Left lung (tissue), 10 donors: Measurements from ENCODE around the gene HDAC4. TPM values are rescaled to one million over a fixed set of nuclear protein-coding genes. Genes with fewer than 3 reads are reported as not detected.

Experiments used
- ATAC-seq: fragments of 200-7000 bp; cut with Tn5 transposase; one replicate; pipeline ENCODE4 v1.9.1; 2020; ENCODE audit warnings: moderate library complexity
- DNase-seq, 4 donors: peaks; one replicate each; pipeline ENCODE4 v3.0.0-alpha.2; 2013 to 2020
- H3K27ac ChIP-seq, 2 donors: fragments of 200-600 bp; sonication (generic) in 1 of 2; one replicate each; pipeline versions ENCODE4 v1.5.0 to v1.8.0; 2020 to 2021
- H3K27me3 ChIP-seq, 2 donors: fragments of 200-600 bp; sonication (generic) in 1 of 2; one replicate each; pipeline versions ENCODE4 v1.5.0 to v1.8.0; 2020 to 2021
- H3K36me3 ChIP-seq, 2 donors: fragments of 200-600 bp; sonication (generic) in 1 of 2; one replicate each; pipeline versions ENCODE4 v1.5.0 to v1.8.0; 2020 to 2021
- H3K4me1 ChIP-seq, 2 donors: fragments of 200-600 bp; one replicate each; pipeline ENCODE4 v1.8.0; 2021
- H3K4me3 ChIP-seq, 2 donors: fragments of 200-600 bp; sonication (generic) in 1 of 2; one replicate each; pipeline versions ENCODE4 v1.5.0 to v1.8.0; 2020 to 2021; ENCODE audit warnings: mild to moderate bottlenecking in 1 of 2
- H3K9me3 ChIP-seq, 2 donors: fragments of 200-600 bp; sonication (generic) in 1 of 2; one replicate each; pipeline versions ENCODE4 v1.5.0 to v1.8.0; 2020 to 2021
- intact Hi-C, 2 donors: fragments of 100-400 bp; cut with DNase I; formaldehyde crosslinking; loops; one replicate each; pipeline versions ENCODE4 v1.11.2 to v1.14.2; 2022
- polyA plus RNA-seq, 6 donors: library from polyadenylated mRNA; unstranded; fragments of 120-200 nt; gene quantifications; one replicate each; pipeline ENCODE4 v1.2.1, GENCODE V29; 2013; ENCODE audit not compliant: insufficient read length in 6 of 6
- total RNA-seq, 2 donors: library from RNA; stranded (reverse); fragmentation: NEBNext Ultra II Directional; extraction: Animal tissue kit (Norgen Biotek cat#: 25700); gene quantifications; one replicate each; pipeline ENCODE4 v1.2.1, GENCODE V29; 2021
- TF ChIP-seq, protein P1 (sequence below), 2 donors: fragments of 200-600 bp; sonication (generic) in 1 of 2; IDR thresholded peaks; one replicate each; pipeline versions ENCODE4 v1.5.0 to v1.8.0; 2021; ENCODE audit warnings: antibody characterized with exemption in 2 of 2
- donor health status: DM: no; HTN: yes; CAD: no.
- donor health status: DM: no; HTN: no; CAD: no.

Gene HDAC4
- total and polyA plus RNA-seq, 8 donors, result 9.9 to 36.8 (median 12.8) TPM

GRCh38 chr2:239215136-239215925, 185.5 kb downstream of the HDAC4 start:
- no peak overlapping the region for H3K4me3 ChIP-seq
- H3K9me3 ChIP-seq, result no peaks in the 10 kb centered on the region
- no peak overlapping the region for H3K27ac ChIP-seq
- intact Hi-C loops, result no loop called here
- no peak for ATAC-seq
- TF ChIP-seq, protein P1, sequence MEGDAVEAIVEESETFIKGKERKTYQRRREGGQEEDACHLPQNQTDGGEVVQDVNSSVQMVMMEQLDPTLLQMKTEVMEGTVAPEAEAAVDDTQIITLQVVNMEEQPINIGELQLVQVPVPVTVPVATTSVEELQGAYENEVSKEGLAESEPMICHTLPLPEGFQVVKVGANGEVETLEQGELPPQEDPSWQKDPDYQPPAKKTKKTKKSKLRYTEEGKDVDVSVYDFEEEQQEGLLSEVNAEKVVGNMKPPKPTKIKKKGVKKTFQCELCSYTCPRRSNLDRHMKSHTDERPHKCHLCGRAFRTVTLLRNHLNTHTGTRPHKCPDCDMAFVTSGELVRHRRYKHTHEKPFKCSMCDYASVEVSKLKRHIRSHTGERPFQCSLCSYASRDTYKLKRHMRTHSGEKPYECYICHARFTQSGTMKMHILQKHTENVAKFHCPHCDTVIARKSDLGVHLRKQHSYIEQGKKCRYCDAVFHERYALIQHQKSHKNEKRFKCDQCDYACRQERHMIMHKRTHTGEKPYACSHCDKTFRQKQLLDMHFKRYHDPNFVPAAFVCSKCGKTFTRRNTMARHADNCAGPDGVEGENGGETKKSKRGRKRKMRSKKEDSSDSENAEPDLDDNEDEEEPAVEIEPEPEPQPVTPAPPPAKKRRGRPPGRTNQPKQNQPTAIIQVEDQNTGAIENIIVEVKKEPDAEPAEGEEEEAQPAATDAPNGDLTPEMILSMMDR (IDR thresholded peaks at IDR 0.05), result no peak
- no peak for DNase-seq
- H3K36me3 ChIP-seq, result no peaks in the 10 kb centered on the region
- peaks cover 2 to 58% of the 10 kb centered on the region in 2 donors for H3K4me1 ChIP-seq
- no peaks in the 10 kb centered on the region for H3K27me3 ChIP-seq

DNA sequence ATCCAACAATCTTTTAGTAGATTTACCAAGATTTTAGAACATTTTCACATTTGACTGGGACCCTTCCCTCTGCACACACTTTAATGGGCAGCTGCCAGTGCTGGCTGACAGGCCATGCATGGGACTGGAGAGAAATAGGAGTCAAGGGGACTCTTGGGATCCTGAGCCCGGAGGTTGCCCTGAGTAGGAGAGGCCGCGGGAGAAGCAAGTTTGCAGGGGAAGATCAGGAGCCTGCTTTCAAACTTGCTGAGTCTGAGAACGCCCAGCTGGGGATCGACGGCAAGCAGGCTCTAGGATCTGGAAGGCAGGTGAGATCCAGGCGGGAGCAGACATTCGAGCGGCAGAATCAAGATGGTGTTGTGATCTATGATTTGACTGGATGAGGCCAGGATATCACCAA, 186.1 kb downstream of the HDAC4 start:
- H3K36me3 ChIP-seq, result no peaks in the 10 kb centered on the region
- no peak overlapping the region for H3K27ac ChIP-seq
- no peak for ATAC-seq
- H3K27me3 ChIP-seq, result no peaks in the 10 kb centered on the region
- no peaks in the 10 kb centered on the region for H3K9me3 ChIP-seq
- no peak for DNase-seq
- H3K4me1 ChIP-seq, result peaks cover 0 to 56% of the 10 kb centered on the region in 2 donors
- intact Hi-C loops, result no loop called here
- TF ChIP-seq, protein P1 (IDR thresholded peaks at IDR 0.05), result no peak
- H3K4me3 ChIP-seq, result no peak overlapping the region

GRCh38 chr2:239213643-239214101, 187.1 kb downstream of the HDAC4 start:
- TF ChIP-seq, protein P1 (IDR thresholded peaks at IDR 0.05), result no peak
- no peak for DNase-seq
- H3K4me3 ChIP-seq, result no peak overlapping the region
- no peaks in the 10 kb centered on the region for H3K9me3 ChIP-seq
- ATAC-seq, result no peak
- no peaks in the 10 kb centered on the region for H3K36me3 ChIP-seq
- intact Hi-C loops, result no loop called here
- peaks cover 0 to 54% of the 10 kb centered on the region in 2 donors for H3K4me1 ChIP-seq
- H3K27me3 ChIP-seq, result no peaks in the 10 kb centered on the region
- H3K27ac ChIP-seq, result no peak overlapping the region

- H3K36me3 ChIP-seq, result no peaks in the 10 kb centered on the region
- TF ChIP-seq, protein P1 (IDR thresholded peaks at IDR 0.05), result no peak
- no peaks in the 10 kb centered on the region for H3K9me3 ChIP-seq
- peaks cover 0 to 54% of the 10 kb centered on the region in 2 donors for H3K4me1 ChIP-seq
- no peaks in the 10 kb centered on the region for H3K27me3 ChIP-seq
- DNase-seq (no peak), ATAC-seq (no peak)
- no peak overlapping the region for H3K27ac ChIP-seq
- intact Hi-C loops, result no loop called here
- H3K4me3 ChIP-seq, result no peak overlapping the region
These were observed 187.7 kb downstream of the HDAC4 start for GRCh38 chr2:239212929-239213642.
